Suprapubic skin (tissue), 4 donors: ENCODE measurements around the gene SFTPB. TPM values are rescaled to one million over a fixed set of nuclear protein-coding genes. Genes with fewer than 3 reads are reported as not detected.

ENCODE experiments used
- DNase-seq, 2 donors: peaks; one replicate each; pipeline ENCODE4 v3.0.0-alpha.2; 2019; ENCODE audit warnings: low spot score in 2 of 2
- H3K27ac ChIP-seq: fragments of 200-600 bp; sonication (generic); one replicate; pipeline ENCODE4 v1.5.1; 2019
- H3K27me3 ChIP-seq: fragments of 200-600 bp; sonication (generic); one replicate; pipeline ENCODE4 v1.5.1; 2019
- H3K36me3 ChIP-seq: fragments of 200-600 bp; sonication (generic); one replicate; pipeline ENCODE4 v1.5.1; 2019
- H3K4me1 ChIP-seq: fragments of 200-600 bp; sonication (generic); one replicate; pipeline ENCODE4 v1.5.1; 2019
- H3K4me3 ChIP-seq: fragments of 200-600 bp; sonication (generic); one replicate; pipeline ENCODE4 v1.5.1; 2019; ENCODE audit warnings: mild to moderate bottlenecking
- H3K9me3 ChIP-seq: fragments of 200-600 bp; sonication (generic); one replicate; pipeline ENCODE4 v1.5.1; 2019
- CTCF ChIP-seq, 2 donors: fragments of 200-600 bp in 1 of 2; fragments of 450-650 bp in 1 of 2; sonication (generic) in 1 of 2; IDR thresholded peaks; one replicate each; pipeline ENCODE4 v1.5.1; 2016 to 2019; ENCODE audit warnings: antibody characterized with exemption in 2 of 2, mild to moderate bottlenecking in 1 of 2, moderate library complexity in 1 of 2
- EP300 ChIP-seq: sonication (generic); formaldehyde crosslinking; IDR thresholded peaks from one replicate; pipeline ENCODE4 v1.6.1; 2017; ENCODE audit warnings: antibody characterized with exemption
- POLR2A ChIP-seq, 2 donors: fragments of 450-650 bp; IDR thresholded peaks; one replicate each; pipeline ENCODE4 v1.6.1; 2017; ENCODE audit warnings: antibody characterized with exemption in 2 of 2, mild to moderate bottlenecking in 2 of 2, moderate library complexity in 2 of 2
- POLR2AphosphoS5 ChIP-seq, 3 donors: sonication (generic); formaldehyde crosslinking; IDR thresholded peaks; one replicate each; pipeline ENCODE4 v1.6.1; 2017; ENCODE audit warnings: antibody characterized with exemption in 3 of 3
- WGBS: methylation state at CpG from one replicate; pipeline ENCODE4 v1.1.5; 2018; 5-methylcytosine and 5-hydroxymethylcytosine counted together
- total RNA-seq, 4 donors: library from RNA; depleted of rRNA; stranded (reverse); fragments of >200 nt; gene quantifications; one replicate each; pipeline ENCODE4 v1.1.0, GENCODE V29; 2016

SFTPB gene
- total RNA-seq, 4 donors from 2014 or later = not detected

GRCh38 chr2:85699325-85699724, 31.3 kb upstream of the SFTPB start:
- no peak for TF ChIP-seq POLR2AphosphoS5 (IDR thresholded peaks at IDR 0.05)
- TF ChIP-seq EP300 = no peak
- no peak for TF ChIP-seq POLR2A (IDR thresholded peaks at IDR 0.05)
- no peak for TF ChIP-seq CTCF (IDR thresholded peaks at IDR 0.05)
- Histone ChIP-seq H3K4me3 (no peak overlapping the region), H3K9me3 (no peaks in the 10 kb centered on the region), H3K27ac (no peak overlapping the region), H3K4me1 (peaks cover 5% of the 10 kb centered on the region), H3K36me3 (no peaks in the 10 kb centered on the region), H3K27me3 (no peaks in the 10 kb centered on the region)
- DNase-seq = no peak
- 94% methylated on average over 1 of the region's 1 CpG for WGBS

DNA sequence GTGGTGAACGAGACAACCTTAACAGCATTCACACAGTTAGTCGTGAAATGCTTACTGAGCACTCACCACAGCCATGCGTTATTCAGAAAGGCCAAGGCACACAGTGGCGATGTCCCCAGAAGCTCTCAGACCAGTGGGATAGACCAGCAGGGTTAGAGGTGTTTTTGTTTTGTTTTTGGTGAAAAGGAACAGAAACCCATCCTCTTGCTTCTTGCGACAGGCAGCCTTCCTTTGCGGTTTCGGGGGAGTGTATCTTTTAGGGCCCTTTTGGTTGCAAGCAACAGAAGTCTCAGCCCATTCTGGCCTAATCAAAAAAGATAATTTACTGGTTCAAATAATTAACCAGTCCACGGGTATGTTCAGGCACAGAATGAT, 30.9 kb upstream of the SFTPB start:
- Histone ChIP-seq H3K9me3 (no peaks in the 10 kb centered on the region), H3K36me3 (no peaks in the 10 kb centered on the region), H3K4me1 (peaks cover 5% of the 10 kb centered on the region), H3K27ac (no peak overlapping the region), H3K27me3 (no peaks in the 10 kb centered on the region), H3K4me3 (no peak overlapping the region)
- no peak for DNase-seq
- TF ChIP-seq CTCF (IDR thresholded peaks at IDR 0.05) = no peak
- TF ChIP-seq POLR2AphosphoS5 (IDR thresholded peaks at IDR 0.05) = no peak
- no peak for TF ChIP-seq EP300
- no peak for TF ChIP-seq POLR2A (IDR thresholded peaks at IDR 0.05)
- WGBS = 65% methylated on average over 8 of the region's 8 CpGs

DNA sequence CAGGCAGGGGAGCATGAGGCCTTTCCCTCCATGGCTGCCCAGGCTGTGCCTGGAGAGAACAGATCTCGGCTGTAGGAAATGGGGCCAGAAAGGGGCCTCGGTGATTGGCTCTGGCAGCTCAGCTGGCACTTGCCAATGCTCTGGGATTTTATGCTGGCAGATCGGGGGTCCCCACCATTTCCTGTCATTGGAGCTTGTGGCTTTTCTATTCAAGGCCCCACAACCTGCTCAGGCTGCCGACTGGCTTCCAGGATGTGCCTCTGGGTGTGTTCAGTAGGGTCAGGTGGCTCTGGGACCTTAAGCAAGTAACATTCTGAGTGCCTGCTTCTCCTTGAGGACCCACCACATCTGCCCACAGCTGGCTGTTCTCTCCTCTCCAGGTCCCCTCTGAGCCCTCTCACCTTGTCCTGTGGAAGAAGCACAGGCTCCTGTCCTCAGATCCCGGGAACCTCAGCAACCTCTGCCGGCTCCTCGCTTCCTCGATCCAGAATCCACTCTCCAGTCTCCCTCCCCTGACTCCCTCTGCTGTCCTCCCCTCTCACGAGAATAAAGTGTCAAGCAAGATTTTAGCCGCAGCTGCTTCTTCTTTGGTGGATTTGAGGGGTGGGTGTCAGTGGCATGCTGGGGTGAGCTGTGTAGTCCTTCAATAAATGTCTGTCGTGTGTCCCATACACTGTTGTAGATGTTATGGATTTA, 30.3 kb upstream of the SFTPB start:
- TF ChIP-seq EP300 (no peak), POLR2AphosphoS5 (IDR thresholded peaks at IDR 0.05) (no peak), POLR2A (IDR thresholded peaks at IDR 0.05) (no peak), CTCF (IDR thresholded peaks at IDR 0.05) (no peak)
- no peak for DNase-seq

GRCh38 chr2:85697716-85698115, 29.7 kb upstream of the SFTPB start:
- H3K4me1 ChIP-seq = peaks cover 5% of the 10 kb centered on the region
- 41% methylated on average over 2 of the region's 2 CpGs for WGBS
- TF ChIP-seq EP300 = no peak
- no peak for TF ChIP-seq POLR2A (IDR thresholded peaks at IDR 0.05)
- TF ChIP-seq POLR2AphosphoS5 (IDR thresholded peaks at IDR 0.05) = no peak
- TF ChIP-seq CTCF (IDR thresholded peaks at IDR 0.05) = no peak

More for the DNA sequence above, 30.3 kb upstream of the SFTPB start:
- Histone ChIP-seq H3K27ac (no peak overlapping the region), H3K36me3 (no peaks in the 10 kb centered on the region), H3K4me1 (peaks cover 5% of the 10 kb centered on the region), H3K9me3 (no peaks in the 10 kb centered on the region), H3K27me3 (no peaks in the 10 kb centered on the region), H3K4me3 (no peak overlapping the region)
- 81% methylated on average over 9 of the region's 11 CpGs for WGBS

DNA sequence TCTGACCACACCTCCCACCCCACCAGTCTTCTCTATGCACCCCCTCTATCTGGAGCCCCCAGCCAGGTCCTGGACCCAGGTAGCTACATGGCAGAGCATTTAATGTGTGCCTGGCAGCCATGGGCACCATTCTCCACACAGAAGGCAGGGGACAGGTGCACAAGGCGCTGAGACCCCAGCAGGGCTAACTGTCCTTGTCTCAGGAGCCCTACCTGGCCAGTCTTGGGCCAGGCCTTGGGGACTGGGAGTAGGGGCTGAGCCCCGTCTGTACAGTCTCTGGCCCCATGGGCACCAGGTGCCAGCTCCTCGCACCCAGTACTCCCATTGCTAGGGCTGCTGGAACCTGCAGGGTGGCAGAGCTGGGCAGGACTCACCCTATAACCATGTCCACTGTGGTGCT, 29.1 kb upstream of the SFTPB start:
- Histone ChIP-seq H3K9me3 (no peaks in the 10 kb centered on the region), H3K36me3 (no peaks in the 10 kb centered on the region), H3K27me3 (no peaks in the 10 kb centered on the region), H3K4me3 (no peak overlapping the region), H3K27ac (no peak overlapping the region), H3K4me1 (peaks cover 2% of the 10 kb centered on the region)
- no peak for TF ChIP-seq POLR2AphosphoS5 (IDR thresholded peaks at IDR 0.05)
- TF ChIP-seq POLR2A (IDR thresholded peaks at IDR 0.05) = no peak
- no peak for TF ChIP-seq CTCF (IDR thresholded peaks at IDR 0.05)
- no peak for TF ChIP-seq EP300
- WGBS = no CpG with 5 or more reads among the region's 3 CpGs
- DNase-seq = no peak

More at GRCh38 chr2:85697716-85698115, 29.7 kb upstream of the SFTPB start:
- Histone ChIP-seq H3K27ac (no peak overlapping the region), H3K9me3 (no peaks in the 10 kb centered on the region), H3K36me3 (no peaks in the 10 kb centered on the region), H3K27me3 (no peaks in the 10 kb centered on the region), H3K4me3 (no peak overlapping the region)
- no peak for DNase-seq
